Stimulated activated naive CD8-positive, alpha-beta T cell treated with anti-CD3 and anti-CD28 coated beads, Interleukin-15, amount 100 ng/mL, for 72 hours (primary cell): ENCODE measurements around the gene UBXN10.
"Not testable (repeated sequence)": the region's sequence is repeated elsewhere in the genome, so short reads cannot be mapped to it uniquely, and the experiment has no call there.

Experiments
- ATAC-seq: fragments of 150-1000 bp; cut with Tn5 transposase; 2 replicates; pipeline ENCODE4 v1.10.0; 2021; ENCODE audit warnings: mild to moderate bottlenecking, moderate library complexity
- DNase-seq, 2 donors: peaks; one replicate each; pipeline ENCODE4 v3.0.0; 2021 to 2022
- H3K27ac Mint-ChIP-seq, 2 donors: one replicate each; pipeline ENCODE4 v1.8.0; 2022; ENCODE audit warnings: mild to moderate bottlenecking in 2 of 2, mixed read lengths in 2 of 2, moderate library complexity in 2 of 2
- H3K27me3 Mint-ChIP-seq: one replicate; pipeline ENCODE4 v1.8.0; 2022; ENCODE audit warnings: mixed read lengths
- H3K4me1 Mint-ChIP-seq: one replicate; pipeline ENCODE4 v1.8.0; 2022; ENCODE audit warnings: mild to moderate bottlenecking, mixed read lengths
- H3K4me3 Mint-ChIP-seq, 2 donors: one replicate each; pipeline ENCODE4 v1.8.0; 2022; ENCODE audit warnings: mild to moderate bottlenecking in 2 of 2, mixed read lengths in 2 of 2, moderate library complexity in 1 of 2
- H3K9me3 Mint-ChIP-seq, 2 donors: one replicate each; pipeline ENCODE4 v1.8.0; 2022; ENCODE audit warnings: mixed read lengths in 2 of 2

Gene UBXN10

GRCh38 chr1:20199840-20200239, 13.9 kb downstream of the UBXN10 start:
- DNase-seq (no peak), ATAC-seq (no peak)
- H3K4me3 Mint-ChIP-seq: no peak overlapping the region
- H3K9me3 Mint-ChIP-seq: no peaks in the 10 kb centered on the region
- H3K4me1 Mint-ChIP-seq: no peaks in the 10 kb centered on the region
- H3K27me3 Mint-ChIP-seq: peaks cover 71% of the 10 kb centered on the region
- no peak overlapping the region for H3K27ac Mint-ChIP-seq

GRCh38 chr1:20200966-20201365, 15.1 kb downstream of the UBXN10 start:
- Mint-ChIP-seq H3K27ac (no peak overlapping the region), H3K9me3 (no peaks in the 10 kb centered on the region), H3K4me1 (no peaks in the 10 kb centered on the region), H3K4me3 (no peak overlapping the region), H3K27me3 (peaks cover 63% of the 10 kb centered on the region)
- DNase-seq (no peak), ATAC-seq (no peak)

- no peak for ATAC-seq
- H3K4me1 Mint-ChIP-seq: no peaks in the 10 kb centered on the region
- DNase-seq: no peak
- no peaks in the 10 kb centered on the region for H3K9me3 Mint-ChIP-seq
- peaks cover 54% of the 10 kb centered on the region for H3K27me3 Mint-ChIP-seq
- H3K27ac Mint-ChIP-seq: no peak overlapping the region
- H3K4me3 Mint-ChIP-seq: no peak overlapping the region
Measured at GRCh38 chr1:20202166-20202565, 16.3 kb downstream of the UBXN10 start.

- Mint-ChIP-seq H3K27ac (no peak overlapping the region), H3K9me3 (no peaks in the 10 kb centered on the region), H3K4me1 (peaks cover 35% of the 10 kb centered on the region), H3K4me3 (no peak overlapping the region), H3K27me3 (peaks cover 49% of the 10 kb centered on the region)
- DNase-seq: no peak
- no peak for ATAC-seq
Measured at GRCh38 chr1:20207546-20207945, 21.6 kb downstream of the UBXN10 start.

- Mint-ChIP-seq H3K4me1 (peaks cover 42% of the 10 kb centered on the region), H3K27ac (peak overlapping the region in 1 of 2 donors; percentile 14), H3K9me3 (no peaks in the 10 kb centered on the region), H3K4me3 (no peak overlapping the region), H3K27me3 (peaks cover 45% of the 10 kb centered on the region)
- no peak for ATAC-seq
- DNase-seq: no peak
Measured at GRCh38 chr1:20209471-20209870, 23.6 kb downstream of the UBXN10 start.

GRCh38 chr1:20210736-20211460, 25.0 kb downstream of the UBXN10 start:
- no peak overlapping the region for H3K4me3 Mint-ChIP-seq
- peaks cover 57% of the 10 kb centered on the region for H3K27me3 Mint-ChIP-seq
- no peak overlapping the region for H3K27ac Mint-ChIP-seq
- H3K4me1 Mint-ChIP-seq: peaks cover 42% of the 10 kb centered on the region
- ATAC-seq (peak; percentile 78), DNase-seq (no peak)
- no peaks in the 10 kb centered on the region for H3K9me3 Mint-ChIP-seq

GRCh38 chr1:20211511-20211931, 25.6 kb downstream of the UBXN10 start:
- Mint-ChIP-seq H3K27ac (no peak overlapping the region), H3K9me3 (no peaks in the 10 kb centered on the region), H3K4me1 (peaks cover 42% of the 10 kb centered on the region), H3K4me3 (peak overlapping the region in 1 of 2 donors; percentile 29), H3K27me3 (peaks cover 58% of the 10 kb centered on the region)
- ATAC-seq (no peak), DNase-seq (no peak)

- DNase-seq (no peak), ATAC-seq (no peak)
- no peak overlapping the region for H3K27ac Mint-ChIP-seq
- peaks cover 58% of the 10 kb centered on the region for H3K27me3 Mint-ChIP-seq
- H3K9me3 Mint-ChIP-seq: no peaks in the 10 kb centered on the region
- peak overlapping the region in 1 of 2 donors; percentile 75 for H3K4me3 Mint-ChIP-seq
- peaks cover 42% of the 10 kb centered on the region for H3K4me1 Mint-ChIP-seq
Measured at GRCh38 chr1:20212085-20212684, 26.3 kb downstream of the UBXN10 start.

- Mint-ChIP-seq H3K4me3 (peak overlapping the region; percentile 58 to 75), H3K27ac (no peak overlapping the region), H3K27me3 (peaks cover 64% of the 10 kb centered on the region), H3K4me1 (peaks cover 37% of the 10 kb centered on the region), H3K9me3 (no peaks in the 10 kb centered on the region)
- DNase-seq (peak; percentile 49 to 56), ATAC-seq (peak; percentile 61)
Measured at GRCh38 chr1:20212685-20213331, 26.9 kb downstream of the UBXN10 start.

GRCh38 chr1:20215716-20216115, 29.8 kb downstream of the UBXN10 start:
- Mint-ChIP-seq H3K27ac (no peak overlapping the region), H3K4me3 (no peak overlapping the region), H3K27me3 (peaks cover 66% of the 10 kb centered on the region), H3K9me3 (no peaks in the 10 kb centered on the region), H3K4me1 (peaks cover 25% of the 10 kb centered on the region)
- no peak for DNase-seq
- ATAC-seq: no peak

GRCh38 chr1:20216574-20216973, 30.7 kb downstream of the UBXN10 start:
- Mint-ChIP-seq H3K4me3 (no peak overlapping the region), H3K9me3 (no peaks in the 10 kb centered on the region), H3K27ac (no peak overlapping the region), H3K4me1 (peaks cover 17% of the 10 kb centered on the region), H3K27me3 (peaks cover 57% of the 10 kb centered on the region)
- ATAC-seq (peak; percentile 93), DNase-seq (peak in 1 of 2 donors; percentile 30)

GRCh38 chr1:20219053-20219452, 33.2 kb downstream of the UBXN10 start:
- DNase-seq, H3K4me1 Mint-ChIP-seq, H3K27ac Mint-ChIP-seq, ATAC-seq, H3K9me3 Mint-ChIP-seq, H3K4me3 Mint-ChIP-seq: not testable (repeated sequence)
- H3K27me3 Mint-ChIP-seq: peaks cover 57% of the 10 kb centered on the region

GRCh38 chr1:20220036-20220435, 34.1 kb downstream of the UBXN10 start:
- ATAC-seq: no peak

GRCh38 chr1:20223106-20223505, 37.2 kb downstream of the UBXN10 start:
- Mint-ChIP-seq H3K27me3 (peaks cover 64% of the 10 kb centered on the region), H3K4me3 (no peak overlapping the region), H3K9me3 (no peaks in the 10 kb centered on the region), H3K27ac (no peak overlapping the region), H3K4me1 (no peaks in the 10 kb centered on the region)
- DNase-seq: no peak
- ATAC-seq: no peak

More at GRCh38 chr1:20220036-20220435, 34.1 kb downstream of the UBXN10 start:
- Mint-ChIP-seq H3K4me3 (no peak overlapping the region), H3K9me3 (no peaks in the 10 kb centered on the region), H3K27me3 (peaks cover 59% of the 10 kb centered on the region), H3K4me1 (no peaks in the 10 kb centered on the region), H3K27ac (no peak overlapping the region)
- DNase-seq: no peak

- no peak for DNase-seq
- Mint-ChIP-seq H3K27me3 (peaks cover 64% of the 10 kb centered on the region), H3K27ac (peak overlapping the region; percentile 77 to 83), H3K9me3 (no peaks in the 10 kb centered on the region), H3K4me1 (no peaks in the 10 kb centered on the region), H3K4me3 (no peak overlapping the region)
- no peak for ATAC-seq
Measured at GRCh38 chr1:20223551-20224419, 37.9 kb downstream of the UBXN10 start.
